Sigmoid colon (tissue), 4 donors: ENCODE measurements around the gene ADAMTSL2.

ENCODE experiments used
- CTCF ChIP-seq, 4 experiments: fragments of 450-650 bp in 3 of 4; fragments of 200-600 bp in 1 of 4; IDR thresholded peaks; one replicate each; pipeline ENCODE4 v1.5.1; 2016 to 2019; ENCODE audit warnings: antibody characterized with exemption in 4 of 4, mild to moderate bottlenecking in 3 of 4, moderate library complexity in 2 of 4
- EP300 ChIP-seq, 4 donors: sonication (generic); formaldehyde crosslinking; IDR thresholded peaks; one replicate each; pipeline ENCODE4 v1.6.1; 2017; ENCODE audit warnings: antibody characterized with exemption in 4 of 4
- POLR2A ChIP-seq, 2 donors: fragments of 450-650 bp; IDR thresholded peaks; one replicate each; pipeline ENCODE4 v1.6.1; 2016; ENCODE audit warnings: antibody characterized with exemption in 2 of 2, mild to moderate bottlenecking in 2 of 2, moderate library complexity in 2 of 2
- POLR2AphosphoS5 ChIP-seq, 4 donors: sonication (generic); formaldehyde crosslinking; IDR thresholded peaks; one replicate each; pipeline ENCODE4 v1.6.1; 2017; ENCODE audit warnings: antibody characterized with exemption in 4 of 4

DNA sequence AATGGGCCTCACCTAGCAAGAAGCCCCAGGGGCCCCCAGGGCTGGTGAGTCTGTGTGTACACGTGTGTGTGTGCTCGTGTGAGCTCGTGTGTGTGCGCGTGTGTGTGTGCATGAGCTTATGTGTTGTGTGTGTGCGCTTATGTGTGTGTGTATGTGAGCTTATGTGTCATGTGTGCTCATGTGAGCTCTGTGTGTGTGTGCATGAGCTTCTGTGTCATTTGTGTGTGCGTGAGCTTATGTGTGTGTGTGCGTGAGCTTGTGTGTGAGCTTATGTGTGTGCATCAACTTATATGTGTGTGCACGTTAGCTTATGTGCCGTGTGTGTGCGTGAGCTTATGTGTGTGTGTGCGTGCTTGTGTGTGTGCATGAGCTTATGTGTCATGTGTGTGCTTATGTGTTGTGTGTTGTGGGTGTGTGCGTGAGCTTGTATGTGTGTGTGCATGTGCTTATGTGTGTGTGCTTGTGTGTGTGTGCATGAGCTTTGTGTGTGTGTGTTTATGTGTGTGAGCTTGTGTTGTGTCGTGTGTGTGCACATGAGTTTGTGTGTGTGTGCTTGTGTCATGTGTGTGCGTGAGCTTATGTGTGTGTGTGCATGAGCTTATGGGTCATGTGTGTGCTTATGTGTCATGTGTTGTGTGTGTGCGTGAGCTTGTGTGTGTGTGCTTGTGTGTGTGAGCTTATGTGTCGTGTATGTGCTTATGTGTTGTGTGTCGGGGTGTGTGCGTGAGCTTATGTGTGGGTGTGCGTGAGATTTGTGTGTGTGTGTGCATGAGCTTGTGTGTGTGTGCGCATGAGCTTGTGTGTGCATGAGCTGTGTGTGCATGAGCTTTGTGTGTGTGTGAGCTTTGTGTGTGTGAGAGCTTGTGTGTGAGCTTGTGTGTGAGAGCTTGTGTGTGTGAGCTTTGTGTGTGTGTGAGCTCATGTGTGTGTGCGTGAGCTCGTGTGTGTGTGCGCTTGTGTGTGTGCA, 38.9 kb upstream of the ADAMTSL2 start:
- no peak for TF ChIP-seq EP300 (IDR thresholded peaks at IDR 0.05)
- TF ChIP-seq CTCF (IDR thresholded peaks at IDR 0.05): no peak
- no peak for TF ChIP-seq POLR2A (IDR thresholded peaks at IDR 0.05)
- TF ChIP-seq POLR2AphosphoS5 (IDR thresholded peaks at IDR 0.05): no peak
